Measurements from ENCODE around the gene WWC2. TPM values are rescaled to one million over a fixed set of nuclear protein-coding genes. Genes with fewer than 3 reads are reported as not detected.

Gene WWC2
- total and polyA plus RNA-seq, 4 experiments from 2014 or later, result 2.3 to 7.6 (median 5.2) TPM

- CTCF ChIA-PET (ENCODE audit: partially characterized antibody), result interaction anchor here (0.6 kb wide), 1 partner anchor 1569 kb away, joined by 3 read pairs; no protein-coding TSS in a partner anchor
- H3K4me1 ChIP-seq (ENCODE audit: insufficient read depth, low read length), result no peaks in the 10 kb centered on the region
- Mint-ChIP-seq H3K36me3 (no peaks in the 10 kb centered on the region), H3K4me3 (no peak overlapping the region), H3K27me3 (peaks cover 0 to 2% of the 10 kb centered on the region in 2 donors), H3K4me1 (no peaks in the 10 kb centered on the region), H3K27ac (no peak overlapping the region), H3K9me3 (peaks cover 0 to 1% (median 0%) of the 10 kb centered on the region in 8 donors)
- DNase-seq, result no peak
- POLR2A ChIA-PET (ENCODE audit: partially characterized antibody), result no interaction called here
- intact Hi-C loops (cut with micrococcal nuclease), result no loop called here
- H3K27ac ChIP-seq (ENCODE audit: low read depth, low read length), result no peak overlapping the region
- H3K27me3 ChIP-seq (ENCODE audit: insufficient read depth, low read length), result no peaks in the 10 kb centered on the region
- H3K36me3 ChIP-seq (ENCODE audit: insufficient read depth, low read length), result no peaks in the 10 kb centered on the region
- no peaks in the 10 kb centered on the region for H3K9me3 ChIP-seq (ENCODE audit: control insufficient read depth in 1 of 2, low read length in 2 of 2)
- no peak overlapping the region for H3K4me3 ChIP-seq (ENCODE audit: low read length in 2 of 2)
Observed at GRCh38 chr4:183130328-183131155, 31.5 kb downstream of the WWC2 start.

- no peaks in the 10 kb centered on the region for H3K9me3 ChIP-seq (ENCODE audit: control insufficient read depth in 1 of 2, low read length in 2 of 2)
- H3K4me3 ChIP-seq (ENCODE audit: low read length in 2 of 2), result no peak overlapping the region
- H3K27ac ChIP-seq (ENCODE audit: low read depth, low read length), result no peak overlapping the region
- no peak for DNase-seq
- H3K9me3 Mint-ChIP-seq, result peaks cover 0 to 1% (median 0%) of the 10 kb centered on the region in 8 donors
- H3K27me3 ChIP-seq (ENCODE audit: insufficient read depth, low read length), result no peaks in the 10 kb centered on the region
- no peaks in the 10 kb centered on the region for H3K4me1 ChIP-seq (ENCODE audit: insufficient read depth, low read length)
- no peak overlapping the region for H3K27ac Mint-ChIP-seq
- no peak overlapping the region for H3K4me3 Mint-ChIP-seq
- intact Hi-C loops (cut with micrococcal nuclease), result no loop called here
- H3K27me3 Mint-ChIP-seq, result peaks cover 0 to 4% of the 10 kb centered on the region in 2 donors
- no peaks in the 10 kb centered on the region for H3K36me3 Mint-ChIP-seq
- CTCF ChIA-PET (ENCODE audit: partially characterized antibody), result no interaction called here
- H3K4me1 Mint-ChIP-seq, result peaks cover 0 to 2% (median 0%) of the 10 kb centered on the region in 4 donors
- POLR2A ChIA-PET (ENCODE audit: partially characterized antibody), result no interaction called here
- H3K36me3 ChIP-seq (ENCODE audit: insufficient read depth, low read length), result no peaks in the 10 kb centered on the region
Observed at GRCh38 chr4:183132081-183132480, 33.0 kb downstream of the WWC2 start.

- no peaks in the 10 kb centered on the region for H3K9me3 ChIP-seq (ENCODE audit: control insufficient read depth in 1 of 2, low read length in 2 of 2)
- H3K27ac ChIP-seq (ENCODE audit: low read depth, low read length), result no peak overlapping the region
- intact Hi-C loops (cut with micrococcal nuclease), result no loop called here
- no peak for DNase-seq
- POLR2A ChIA-PET (ENCODE audit: partially characterized antibody), result no interaction called here
- H3K4me1 ChIP-seq (ENCODE audit: insufficient read depth, low read length), result no peaks in the 10 kb centered on the region
- Mint-ChIP-seq H3K36me3 (no peaks in the 10 kb centered on the region), H3K9me3 (peaks cover 0 to 1% (median 0%) of the 10 kb centered on the region in 8 donors), H3K4me1 (peaks cover 0 to 2% (median 0%) of the 10 kb centered on the region in 4 donors), H3K27ac (no peak overlapping the region), H3K27me3 (peaks cover 0 to 4% of the 10 kb centered on the region in 2 donors), H3K4me3 (no peak overlapping the region)
- no peaks in the 10 kb centered on the region for H3K36me3 ChIP-seq (ENCODE audit: insufficient read depth, low read length)
- H3K4me3 ChIP-seq (ENCODE audit: low read length in 2 of 2), result no peak overlapping the region
- CTCF ChIA-PET (ENCODE audit: partially characterized antibody), result no interaction called here
- H3K27me3 ChIP-seq (ENCODE audit: insufficient read depth, low read length), result no peaks in the 10 kb centered on the region
Observed at GRCh38 chr4:183132865-183133264, 33.8 kb downstream of the WWC2 start.

- Histone ChIP-seq H3K27me3 (ENCODE audit: insufficient read depth, low read length) (no peaks in the 10 kb centered on the region), H3K9me3 (ENCODE audit: control insufficient read depth in 1 of 2, low read length in 2 of 2) (no peaks in the 10 kb centered on the region)
Observed at GRCh38 chr4:183136855-183137254, 37.8 kb downstream of the WWC2 start.

GRCh38 chr4:183139058-183139750 lies 40.1 kb downstream of the WWC2 start:
- Mint-ChIP-seq H3K9me3 (no peaks in the 10 kb centered on the region), H3K27ac (no peak overlapping the region), H3K27me3 (peaks cover 0 to 5% of the 10 kb centered on the region in 2 donors), H3K4me3 (no peak overlapping the region), H3K4me1 (peaks cover 0 to 12% (median 6%) of the 10 kb centered on the region in 4 donors), H3K36me3 (peaks cover 0 to 4% of the 10 kb centered on the region in 2 donors)
- Histone ChIP-seq H3K4me1 (ENCODE audit: insufficient read depth, low read length) (no peaks in the 10 kb centered on the region), H3K36me3 (ENCODE audit: insufficient read depth, low read length) (no peaks in the 10 kb centered on the region), H3K9me3 (ENCODE audit: control insufficient read depth in 1 of 2, low read length in 2 of 2) (no peaks in the 10 kb centered on the region), H3K27me3 (ENCODE audit: insufficient read depth, low read length) (no peaks in the 10 kb centered on the region), H3K27ac (ENCODE audit: low read depth, low read length) (no peak overlapping the region), H3K4me3 (ENCODE audit: low read length in 2 of 2) (no peak overlapping the region)
- ChIA-PET CTCF (ENCODE audit: partially characterized antibody) (no interaction called here), POLR2A (ENCODE audit: partially characterized antibody) (no interaction called here)
- intact Hi-C loops (cut with micrococcal nuclease), result no loop called here
- DNase-seq, result no peak

More at GRCh38 chr4:183136855-183137254, 37.8 kb downstream of the WWC2 start:
- CTCF ChIA-PET (ENCODE audit: partially characterized antibody), result interaction anchor here (0.6 kb wide), 1 partner anchor 270 kb away, joined by 3 read pairs; no protein-coding TSS in a partner anchor
- no peak for DNase-seq
- Mint-ChIP-seq H3K4me3 (no peak overlapping the region), H3K27me3 (peaks cover 0 to 5% of the 10 kb centered on the region in 2 donors), H3K27ac (no peak overlapping the region), H3K9me3 (peaks cover 0 to 1% (median 0%) of the 10 kb centered on the region in 8 donors), H3K36me3 (peaks cover 0 to 4% of the 10 kb centered on the region in 2 donors), H3K4me1 (peaks cover 0 to 2% (median 2%) of the 10 kb centered on the region in 4 donors)
- intact Hi-C loops (cut with micrococcal nuclease), result no loop called here
- Histone ChIP-seq H3K4me1 (ENCODE audit: insufficient read depth, low read length) (no peaks in the 10 kb centered on the region), H3K36me3 (ENCODE audit: insufficient read depth, low read length) (no peaks in the 10 kb centered on the region), H3K27ac (ENCODE audit: low read depth, low read length) (no peak overlapping the region), H3K4me3 (ENCODE audit: low read length in 2 of 2) (no peak overlapping the region)
- POLR2A ChIA-PET (ENCODE audit: partially characterized antibody), result no interaction called here

- Mint-ChIP-seq H3K36me3 (peaks cover 0 to 4% of the 10 kb centered on the region in 2 donors), H3K4me1 (peaks cover 0 to 13% (median 6%) of the 10 kb centered on the region in 4 donors), H3K4me3 (no peak overlapping the region), H3K27me3 (peaks cover 0 to 5% of the 10 kb centered on the region in 2 donors), H3K27ac (no peak overlapping the region), H3K9me3 (no peaks in the 10 kb centered on the region)
- no peak for DNase-seq
- ChIA-PET POLR2A (ENCODE audit: partially characterized antibody) (no interaction called here), CTCF (ENCODE audit: partially characterized antibody) (no interaction called here)
- no peak overlapping the region for H3K4me3 ChIP-seq (ENCODE audit: low read length in 2 of 2)
- H3K27me3 ChIP-seq (ENCODE audit: insufficient read depth, low read length), result no peaks in the 10 kb centered on the region
- no peaks in the 10 kb centered on the region for H3K4me1 ChIP-seq (ENCODE audit: insufficient read depth, low read length)
- H3K27ac ChIP-seq (ENCODE audit: low read depth, low read length), result no peak overlapping the region
- no peaks in the 10 kb centered on the region for H3K9me3 ChIP-seq (ENCODE audit: control insufficient read depth in 1 of 2, low read length in 2 of 2)
- no peaks in the 10 kb centered on the region for H3K36me3 ChIP-seq (ENCODE audit: insufficient read depth, low read length)
- intact Hi-C loops (cut with micrococcal nuclease), result no loop called here
Observed at GRCh38 chr4:183139972-183140570, 41.0 kb downstream of the WWC2 start.

- Mint-ChIP-seq H3K27ac (no peak overlapping the region), H3K4me1 (peaks cover 0 to 13% (median 5%) of the 10 kb centered on the region in 4 donors), H3K9me3 (no peaks in the 10 kb centered on the region), H3K4me3 (no peak overlapping the region), H3K27me3 (peaks cover 0 to 2% of the 10 kb centered on the region in 2 donors), H3K36me3 (peaks cover 0 to 4% of the 10 kb centered on the region in 2 donors)
- intact Hi-C loops (cut with micrococcal nuclease), result no loop called here
- Histone ChIP-seq H3K4me3 (ENCODE audit: low read length in 2 of 2) (no peak overlapping the region), H3K9me3 (ENCODE audit: control insufficient read depth in 1 of 2, low read length in 2 of 2) (no peaks in the 10 kb centered on the region), H3K4me1 (ENCODE audit: insufficient read depth, low read length) (no peaks in the 10 kb centered on the region), H3K27me3 (ENCODE audit: insufficient read depth, low read length) (no peaks in the 10 kb centered on the region), H3K27ac (ENCODE audit: low read depth, low read length) (no peak overlapping the region), H3K36me3 (ENCODE audit: insufficient read depth, low read length) (no peaks in the 10 kb centered on the region)
- ChIA-PET POLR2A (ENCODE audit: partially characterized antibody) (no interaction called here), CTCF (ENCODE audit: partially characterized antibody) (no interaction called here)
- DNase-seq, result no peak
Observed at GRCh38 chr4:183140911-183141320, 41.9 kb downstream of the WWC2 start.

Data from CD4-positive, alpha-beta memory T cell (primary cell).